Erythroblast (primary cell): ENCODE data around the gene MLN.

Experiments
- GATA1 ChIP-seq: IDR thresholded peaks from 2 replicates; pipeline ENCODE4 v1.6.1; 2011; ENCODE audit warnings: low read depth, mild to moderate bottlenecking, control low read depth, low read length, moderate library complexity
- POLR2A ChIP-seq: IDR thresholded peaks from 2 replicates; pipeline ENCODE4 v1.6.1; 2011; ENCODE audit warnings: mild to moderate bottlenecking, low read length

- TF ChIP-seq POLR2A (no peak), GATA1 (no peak)
Observed at GRCh38 chr6:33813246-33813904, 9.6 kb upstream of the MLN start.
